Ishikawa (cell line): ENCODE data around the gene ANO6.

Experiments used
- CEBPB ChIP-seq: IDR thresholded peaks from 2 replicates; pipeline ENCODE4 v1.6.1; 2012
- CREB1 ChIP-seq: IDR thresholded peaks from 2 replicates; pipeline ENCODE4 v1.6.1; 2012; ENCODE audit warnings: low read depth
- EGR1 ChIP-seq: IDR thresholded peaks from 2 replicates; pipeline ENCODE4 v1.6.1; 2012
- EP300 ChIP-seq: IDR thresholded peaks from 2 replicates; pipeline ENCODE4 v1.6.1; 2012; ENCODE audit warnings: borderline replicate concordance
- FOXM1 ChIP-seq: IDR thresholded peaks from 2 replicates; pipeline ENCODE4 v1.6.1; 2012; ENCODE audit warnings: low read depth, borderline replicate concordance
- MAX ChIP-seq: IDR thresholded peaks from 2 replicates; pipeline ENCODE4 v1.6.1; 2012
- NFIC ChIP-seq: IDR thresholded peaks from 2 replicates; pipeline ENCODE4 v1.6.1; 2012
- RAD21 ChIP-seq: IDR thresholded peaks from 2 replicates; pipeline ENCODE4 v1.6.1; 2012; ENCODE audit warnings: low read depth
- REST ChIP-seq: IDR thresholded peaks from 2 replicates; pipeline ENCODE4 v1.6.1; 2012; ENCODE audit warnings: low read depth, mild to moderate bottlenecking
- TAF1 ChIP-seq: IDR thresholded peaks from 2 replicates; pipeline ENCODE4 v1.6.1; 2012; ENCODE audit warnings: low read depth, mild to moderate bottlenecking
- TCF12 ChIP-seq: IDR thresholded peaks from 2 replicates; pipeline ENCODE4 v1.6.1; 2012; ENCODE audit warnings: low read depth
- TEAD4 ChIP-seq: IDR thresholded peaks from 2 replicates; pipeline ENCODE4 v1.6.1; 2012
- USF1 ChIP-seq: IDR thresholded peaks from 2 replicates; pipeline ENCODE4 v1.6.1; 2012
- YY1 ChIP-seq: IDR thresholded peaks from 2 replicates; pipeline ENCODE4 v1.6.1; 2012; ENCODE audit warnings: low read depth
- ZBTB7A ChIP-seq: IDR thresholded peaks from 2 replicates; pipeline ENCODE4 v1.6.1; 2012; ENCODE audit warnings: low read depth

The ANO6 gene

GRCh38 chr12:45342171-45342570, 126.3 kb downstream of the ANO6 start:
- TF ChIP-seq TAF1 (no peak), TCF12 (no peak), ZBTB7A (no peak), CEBPB (no peak), MAX (no peak), TEAD4 (no peak), RAD21 (no peak), CREB1 (no peak), FOXM1 (no peak), NFIC (no peak), YY1 (no peak), EGR1 (no peak), USF1 (no peak), EP300 (no peak), REST (no peak)

GRCh38 chr12:45342848-45343247, 127.0 kb downstream of the ANO6 start:
- TF ChIP-seq TEAD4 (no peak), CEBPB (no peak), EGR1 (no peak), TCF12 (no peak), EP300 (no peak), FOXM1 (no peak), RAD21 (no peak), REST (no peak), USF1 (no peak)

- TF ChIP-seq TCF12 (no peak), CREB1 (no peak), USF1 (no peak), REST (peak; percentile 26; the same call in 1 of the 2 replicates), FOXM1 (no peak), YY1 (no peak), RAD21 (no peak)
Observed at GRCh38 chr12:45343269-45344051, 127.6 kb downstream of the ANO6 start.

- TF ChIP-seq CEBPB: no peak
- no peak for TF ChIP-seq RAD21
- no peak for TF ChIP-seq CREB1
- TF ChIP-seq FOXM1: no peak
- TF ChIP-seq TEAD4: no peak
- no peak for TF ChIP-seq USF1
- TF ChIP-seq ZBTB7A: no peak
- TF ChIP-seq MAX: no peak
- TF ChIP-seq NFIC: no peak
- no peak for TF ChIP-seq TCF12
- TF ChIP-seq REST: no peak
- TF ChIP-seq TAF1: no peak
- no peak for TF ChIP-seq EP300
- TF ChIP-seq EGR1: no peak
- TF ChIP-seq YY1: no peak
Observed at GRCh38 chr12:45348311-45348710, 132.4 kb downstream of the ANO6 start.
